IPS-11a (cell line): ENCODE data around the gene KDM7A.
"Not testable (repeated sequence)": the region's sequence is repeated elsewhere in the genome, so short reads cannot be mapped to it uniquely, and the experiment has no call there.

Source experiments
- H3K4me3 ChIP-seq: one replicate; pipeline ENCODE4 v1.5.1; 2013; ENCODE audit warnings: low read depth, low read length, control low read depth

Gene KDM7A

GRCh38 chr7:140161047-140161446, 15.7 kb downstream of the KDM7A start:
- H3K4me3 ChIP-seq: no peak overlapping the region

GRCh38 chr7:140160308-140160707, 16.5 kb downstream of the KDM7A start:
- no peak overlapping the region for H3K4me3 ChIP-seq

DNA sequence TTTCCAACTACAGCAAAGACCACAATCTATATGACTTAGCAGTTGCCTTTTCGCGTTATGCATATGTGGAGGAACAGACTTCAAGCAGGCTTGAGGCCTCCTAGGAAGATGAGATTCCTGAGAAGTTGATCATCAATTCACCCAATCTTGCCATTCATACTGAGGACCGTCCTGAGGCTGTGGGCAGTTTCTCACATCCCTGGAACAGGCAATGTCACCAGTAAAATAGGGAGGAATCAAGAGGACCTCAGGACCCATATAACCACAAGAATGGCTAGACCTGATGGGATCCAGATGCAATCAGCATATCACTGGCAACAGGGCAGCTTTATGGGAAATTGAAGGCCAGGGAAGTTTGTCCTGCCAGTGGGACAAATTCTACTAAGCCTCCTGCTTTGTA, 17.3 kb downstream of the KDM7A start:
- H3K4me3 ChIP-seq: no peak overlapping the region

GRCh38 chr7:140156460-140157080, 20.2 kb downstream of the KDM7A start:
- no peak overlapping the region for H3K4me3 ChIP-seq

DNA sequence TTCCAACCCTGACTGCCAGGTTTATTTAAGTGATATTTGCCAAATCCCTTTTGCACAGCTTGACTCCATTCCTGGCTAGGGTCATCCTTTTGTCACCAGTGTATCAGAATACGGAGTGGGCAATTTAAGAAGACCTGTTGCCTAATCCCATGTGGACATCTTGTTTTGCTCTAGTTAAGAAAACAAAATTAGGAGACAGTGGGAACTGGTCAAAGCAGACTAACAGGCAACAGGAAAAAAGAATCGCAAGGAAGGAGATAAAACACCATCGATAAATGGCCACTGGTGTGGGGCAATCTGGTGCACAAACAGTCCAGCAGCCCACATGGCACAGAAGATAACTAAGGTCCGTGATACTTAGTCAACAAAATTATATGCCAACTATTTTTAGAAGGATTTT, 21.4 kb downstream of the KDM7A start:
- H3K4me3 ChIP-seq: no peak overlapping the region

DNA sequence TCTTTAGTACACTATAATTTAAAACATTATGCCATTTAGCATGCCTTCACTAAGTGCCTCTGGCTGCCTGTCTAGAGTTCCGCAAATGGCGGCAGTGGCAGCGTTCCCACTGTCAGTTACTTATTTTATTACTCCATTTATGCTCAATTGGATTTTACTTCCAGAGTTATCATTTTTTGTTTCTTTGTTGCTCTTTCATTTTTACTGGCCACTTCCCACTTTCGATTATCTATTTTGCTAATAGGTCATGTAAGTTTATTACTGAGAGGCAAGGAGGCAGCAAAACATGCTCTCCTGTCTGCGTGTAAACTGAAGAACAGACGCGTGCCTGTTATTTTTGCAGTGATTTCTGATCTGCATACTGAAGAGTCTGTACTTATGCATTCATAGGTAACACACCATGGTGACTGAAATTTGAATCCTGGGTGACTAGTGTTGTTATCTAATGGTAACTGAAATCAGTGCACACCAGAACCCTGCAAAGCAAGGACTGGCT, 23.1 kb downstream of the KDM7A start:
- no peak overlapping the region for H3K4me3 ChIP-seq

- no peak overlapping the region for H3K4me3 ChIP-seq
These were observed 30.2 kb downstream of the KDM7A start for GRCh38 chr7:140146574-140146973.

DNA sequence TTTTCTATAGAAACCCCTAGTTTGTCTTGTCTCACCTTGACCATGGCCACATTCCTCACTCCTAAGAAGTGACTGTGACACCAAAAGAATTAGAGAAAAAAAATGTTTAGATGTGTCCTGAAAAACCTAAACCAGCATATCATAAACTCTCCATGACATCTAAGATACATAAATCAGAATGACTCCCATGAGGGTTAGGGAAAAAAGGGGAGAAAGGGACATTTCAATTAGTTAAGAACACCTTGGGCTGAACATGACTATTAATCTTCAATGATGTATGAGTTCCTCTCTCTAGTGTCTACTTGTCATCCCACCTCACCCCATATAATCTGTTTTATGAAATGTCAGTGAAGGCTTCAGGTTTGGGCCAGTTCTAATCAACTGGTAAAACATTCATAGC, 31.1 kb downstream of the KDM7A start:
- H3K4me3 ChIP-seq: no peak overlapping the region

GRCh38 chr7:140144821-140145220, 32.0 kb downstream of the KDM7A start:
- no peak overlapping the region for H3K4me3 ChIP-seq

GRCh38 chr7:140143997-140144396, 32.8 kb downstream of the KDM7A start:
- H3K4me3 ChIP-seq: no peak overlapping the region

DNA sequence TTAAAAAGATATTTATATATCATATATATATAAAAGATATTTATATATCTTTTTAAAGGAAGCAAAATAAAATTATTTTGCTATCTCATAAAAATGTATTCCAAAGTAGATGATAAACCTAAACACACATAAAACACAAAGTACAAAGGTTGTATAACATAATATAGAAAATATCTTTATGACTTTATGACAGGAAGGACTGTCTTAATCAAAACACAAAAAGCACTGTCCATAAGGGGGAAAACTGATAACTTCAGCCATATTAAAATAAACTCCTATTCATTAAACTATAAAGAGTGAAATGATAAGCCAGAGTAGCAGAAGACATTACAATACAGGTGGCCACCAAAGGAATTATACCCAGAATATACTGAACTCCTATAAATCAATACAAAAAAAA, 34.8 kb downstream of the KDM7A start:
- no peak overlapping the region for H3K4me3 ChIP-seq

GRCh38 chr7:140141256-140141655, 35.5 kb downstream of the KDM7A start:
- no peak overlapping the region for H3K4me3 ChIP-seq

GRCh38 chr7:140137078-140137477, 39.7 kb downstream of the KDM7A start:
- no peak overlapping the region for H3K4me3 ChIP-seq

DNA sequence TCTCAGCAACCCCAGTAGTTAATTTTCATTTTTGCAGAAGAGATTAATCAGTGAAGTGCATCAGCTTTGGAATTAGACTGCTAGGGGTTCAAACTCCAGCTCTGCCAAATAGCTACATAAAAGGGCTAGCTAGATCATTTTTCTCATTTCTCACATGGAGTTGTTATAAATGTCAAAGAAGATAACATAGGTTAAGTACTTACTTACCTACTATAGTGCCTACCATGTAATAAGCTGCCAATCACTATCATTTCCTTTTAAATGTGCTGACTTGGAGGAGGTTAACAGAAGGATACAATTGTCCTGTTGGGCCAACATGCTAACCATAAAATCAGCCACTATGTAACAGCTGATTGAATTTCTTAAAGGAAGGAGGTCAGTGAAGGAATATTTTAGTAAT, 40.7 kb downstream of the KDM7A start:
- H3K4me3 ChIP-seq: no peak overlapping the region

- no peak overlapping the region for H3K4me3 ChIP-seq
These were observed 42.7 kb downstream of the KDM7A start for GRCh38 chr7:140134039-140134438.

DNA sequence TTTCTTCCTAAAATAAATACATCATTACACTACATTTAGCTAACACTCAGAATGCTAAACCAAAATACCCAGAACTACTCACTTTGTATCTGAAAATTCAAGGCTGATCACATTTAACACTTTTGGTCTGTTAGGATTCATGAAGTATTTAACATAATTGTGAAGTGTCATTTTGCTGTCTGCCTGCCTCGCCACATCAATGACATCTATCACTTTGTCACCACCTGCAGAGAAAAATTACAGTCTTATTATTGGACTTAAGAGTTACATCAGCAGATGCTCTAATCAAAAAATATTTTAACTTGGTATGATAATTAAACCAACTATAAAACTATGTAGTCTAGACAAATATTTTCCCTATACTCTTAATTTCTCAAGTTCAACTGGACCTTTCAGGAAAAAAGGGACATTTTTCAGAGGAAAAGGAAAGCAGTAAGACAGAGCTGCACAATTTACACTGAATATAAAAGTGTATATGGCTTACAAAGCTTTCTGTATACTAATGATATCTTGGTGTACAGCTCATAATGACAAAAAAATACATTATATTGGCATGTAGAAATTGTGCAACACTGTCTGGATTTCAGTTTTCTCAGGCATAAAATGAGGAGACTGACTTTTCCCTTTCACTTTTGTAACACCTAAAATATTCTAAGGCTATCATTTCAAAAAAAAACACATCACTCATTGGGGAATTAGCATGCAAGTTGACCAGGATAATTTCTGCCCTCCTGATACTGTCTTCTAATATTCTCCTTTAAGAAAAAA, 49.2 kb downstream of the KDM7A start:
- no peak overlapping the region for H3K4me3 ChIP-seq

GRCh38 chr7:140126435-140127034, 50.2 kb downstream of the KDM7A start:
- no peak overlapping the region for H3K4me3 ChIP-seq

DNA sequence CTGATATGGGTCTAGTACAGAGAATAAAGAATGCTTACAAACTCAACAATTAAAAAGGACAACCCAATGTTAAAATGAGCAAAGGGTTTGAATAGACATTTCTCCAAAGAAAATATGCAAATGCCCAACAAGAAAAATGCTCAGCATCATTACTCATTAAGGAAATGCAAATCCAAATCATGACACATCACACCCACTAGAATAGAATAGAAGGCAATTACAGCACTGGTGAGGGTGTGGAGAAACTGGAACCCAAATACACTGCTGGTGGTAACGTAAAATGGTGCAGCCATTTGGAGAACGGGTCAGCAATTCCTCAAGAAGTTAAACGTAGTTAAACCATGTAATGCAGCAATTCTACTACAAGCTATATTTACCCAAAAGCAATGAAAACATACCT, 53.8 kb downstream of the KDM7A start:
- H3K4me3 ChIP-seq: no peak overlapping the region

- no peak overlapping the region for H3K4me3 ChIP-seq
These were observed 55.5 kb downstream of the KDM7A start for GRCh38 chr7:140121326-140121725.

- H3K4me3 ChIP-seq: not testable (repeated sequence)
These were observed 62.0 kb downstream of the KDM7A start for GRCh38 chr7:140114817-140115216.

DNA sequence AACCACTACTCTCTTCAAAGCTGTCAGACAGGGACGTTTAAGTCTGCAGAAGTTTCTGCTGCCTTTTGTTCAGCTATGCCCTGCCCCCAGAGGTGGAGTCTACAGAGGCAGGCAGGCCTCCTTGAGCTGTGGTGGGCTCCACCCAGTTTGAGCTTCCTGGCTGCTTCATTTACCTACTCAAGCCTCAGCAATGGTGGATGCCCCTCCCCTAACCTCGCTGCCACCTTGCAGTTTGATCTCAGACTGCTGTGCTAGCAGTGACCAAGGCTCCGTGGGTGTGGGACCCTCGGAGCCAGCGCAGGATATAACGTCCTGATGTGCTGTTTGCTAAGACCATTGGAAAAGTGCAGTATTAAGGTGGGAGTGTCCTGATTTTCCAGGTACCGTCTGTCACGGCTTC, 68.0 kb downstream of the KDM7A start:
- H3K4me3 ChIP-seq: not testable (repeated sequence)

DNA sequence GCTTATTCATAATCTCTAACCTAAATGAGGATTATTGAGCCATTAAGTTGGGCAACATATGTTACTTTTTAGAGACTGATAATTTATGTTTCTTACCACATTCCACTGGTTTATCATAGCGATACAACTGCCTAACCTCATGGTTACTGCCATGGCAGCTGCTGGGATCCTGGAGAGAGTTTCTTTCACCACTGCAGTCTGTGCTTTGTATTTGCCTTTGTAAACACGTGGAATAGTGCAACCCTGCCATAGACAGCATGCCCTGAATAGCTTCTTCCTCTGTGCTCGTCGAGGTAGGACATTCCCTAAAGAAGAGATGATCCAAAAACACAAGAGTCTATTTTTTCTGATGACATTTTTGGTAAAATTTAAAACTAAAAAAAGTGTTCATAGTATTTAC, 80.3 kb downstream of the KDM7A start:
- no peak overlapping the region for H3K4me3 ChIP-seq
